ENCODE results near the gene ELOB. TPM values are rescaled to one million over a fixed set of nuclear protein-coding genes. Genes with fewer than 3 reads are reported as not detected.

Gene ELOB
- total RNA-seq, 2 experiments from 2014 or later = 260 to 318 TPM

DNA sequence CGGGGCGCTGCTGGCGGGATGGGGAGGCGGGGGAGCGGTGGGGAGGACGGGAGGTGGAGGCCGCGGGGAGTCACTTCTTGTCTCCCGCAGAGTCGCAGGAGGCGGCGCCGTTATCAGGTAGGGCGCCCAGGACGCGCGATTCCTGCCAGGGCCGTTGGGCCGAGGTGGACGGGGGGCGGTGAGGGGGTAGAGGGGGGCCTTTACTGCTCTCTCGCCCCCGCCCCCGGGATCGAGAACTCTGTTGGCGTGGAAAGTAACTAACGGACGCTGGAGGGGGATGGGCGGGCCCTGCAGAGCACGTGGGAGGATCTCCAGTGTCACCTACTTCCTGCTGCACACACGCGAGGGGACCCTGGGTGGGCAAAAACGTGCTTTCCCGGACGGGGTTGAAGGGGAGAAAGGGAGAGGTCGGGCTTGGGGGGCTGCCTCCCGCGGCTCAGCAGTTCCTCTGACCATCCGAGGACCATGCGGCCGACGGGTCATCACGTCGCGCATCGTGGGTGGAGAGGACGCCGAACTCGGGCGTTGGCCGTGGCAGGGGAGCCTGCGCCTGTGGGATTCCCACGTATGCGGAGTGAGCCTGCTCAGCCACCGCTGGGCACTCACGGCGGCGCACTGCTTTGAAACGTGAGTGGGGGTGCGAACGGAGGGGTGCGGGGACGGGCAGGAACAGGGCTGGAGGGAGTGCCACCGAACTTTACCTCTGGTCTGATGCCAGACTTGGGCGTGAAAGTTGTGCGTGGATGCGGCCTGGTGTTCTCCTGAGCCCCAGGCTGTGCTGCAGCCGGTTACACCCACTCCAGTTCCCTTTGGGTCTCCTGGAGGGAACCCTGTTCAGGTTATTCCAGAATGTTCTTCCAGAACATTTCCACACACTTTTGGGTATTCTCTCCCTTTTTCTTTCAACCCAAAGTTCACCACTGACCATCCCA lies 40.5 kb upstream of the ELOB start:
- H3K36me3 Mint-ChIP-seq = no peaks in the 10 kb centered on the region
- H3K27me3 Mint-ChIP-seq = peaks cover 3% of the 10 kb centered on the region
- DNase-seq (no peak), ATAC-seq (peak; percentile 14)
- CTCF ChIA-PET = interaction anchor here (0.7 to 1.2 kb wide), 2 partner anchors 21 to 26 kb away, joined by 3 read pairs; no protein-coding TSS in a partner anchor
- no peaks in the 10 kb centered on the region for H3K9me3 Mint-ChIP-seq (ENCODE audit: low read depth)
- peak overlapping the region; percentile 33 for H3K4me3 Mint-ChIP-seq
- H3K27ac Mint-ChIP-seq = no peak overlapping the region
- H3K4me1 Mint-ChIP-seq = no peaks in the 10 kb centered on the region

DNA sequence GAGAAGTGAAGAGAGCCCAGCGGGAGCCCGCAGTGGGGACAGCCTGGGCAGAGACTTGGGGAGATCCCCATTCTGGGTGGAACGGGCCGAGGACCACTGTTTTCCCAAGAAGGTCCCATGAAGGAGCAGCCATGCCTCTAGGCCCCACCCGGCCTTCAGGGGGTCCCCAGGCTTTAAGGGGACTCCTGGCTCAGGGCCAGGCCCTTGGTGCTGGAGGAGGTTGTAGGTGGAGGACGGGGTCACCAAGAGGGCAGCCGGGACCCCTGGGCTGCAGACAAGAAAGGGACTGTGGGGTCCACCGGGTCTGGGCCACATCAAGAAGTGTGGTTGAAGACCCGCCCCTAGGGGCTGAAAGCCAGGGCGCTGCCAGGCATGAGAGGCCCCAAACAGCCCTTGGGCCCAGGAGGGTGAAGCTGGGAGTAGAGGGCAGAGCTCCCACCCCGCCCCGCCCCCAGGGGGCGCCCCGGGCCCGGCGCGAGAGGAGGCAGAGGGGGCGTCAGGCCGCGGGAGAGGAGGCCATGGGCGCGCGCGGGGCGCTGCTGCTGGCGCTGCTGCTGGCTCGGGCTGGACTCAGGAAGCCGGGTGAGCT lies 39.8 kb upstream of the ELOB start, which contains the start of gene PRSS21:
Gene PRSS21, plus strand, starts transcription at position 487 of the 589 bp plus-strand sequence. Its CDS starts 32 bp downstream, at position 519.
- ATAC-seq = peak; percentile 72
- H3K9me3 Mint-ChIP-seq (ENCODE audit: low read depth) = no peaks in the 10 kb centered on the region
- H3K36me3 Mint-ChIP-seq = no peaks in the 10 kb centered on the region
- DNase-seq = no peak
- H3K27me3 Mint-ChIP-seq = peaks cover under 1% of the 10 kb centered on the region
- H3K27ac Mint-ChIP-seq = no peak within 1 kb of the TSS
- H3K4me1 Mint-ChIP-seq = peaks cover 1% of the 10 kb centered on the region
- peak within 1 kb of the TSS; percentile 33 for H3K4me3 Mint-ChIP-seq
- CTCF ChIA-PET = interaction anchor here (0.7 to 1.7 kb wide), 3 partner anchors 22 to 51 kb away, joined by 3 to 4 read pairs (median 3); no protein-coding TSS in a partner anchor

DNA sequence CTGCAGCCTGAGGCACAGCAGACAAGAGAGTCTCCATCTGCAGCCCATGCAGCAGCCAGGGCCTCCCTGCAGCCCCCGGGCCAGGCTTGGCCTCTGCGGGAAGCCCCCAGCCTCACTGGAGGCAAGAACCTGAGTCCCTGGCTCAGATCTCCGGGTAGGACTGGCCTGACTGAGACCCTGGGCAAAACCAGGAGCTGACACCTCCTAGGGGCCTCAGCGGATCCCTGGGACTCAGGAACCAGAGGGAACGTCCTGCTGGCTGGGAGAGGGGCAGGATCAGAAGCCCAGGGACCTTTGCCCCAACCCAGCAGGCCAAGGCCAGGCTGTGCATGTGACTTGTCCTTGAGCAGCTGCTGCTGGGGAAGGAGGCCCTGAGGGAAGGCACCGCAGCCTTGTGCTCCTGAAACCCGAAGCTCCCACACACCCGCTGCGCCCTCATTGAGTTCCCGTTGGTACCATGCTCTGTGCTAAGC lies 38.3 kb upstream of the ELOB start:
- peaks cover 5% of the 10 kb centered on the region for H3K27me3 Mint-ChIP-seq
- no peak overlapping the region for H3K4me3 Mint-ChIP-seq
- H3K4me1 Mint-ChIP-seq = peaks cover 2% of the 10 kb centered on the region
- no peaks in the 10 kb centered on the region for H3K9me3 Mint-ChIP-seq (ENCODE audit: low read depth)
- CTCF ChIA-PET = interaction anchor here (1.7 kb wide), 1 partner anchor 53 kb away, joined by 4 read pairs; no protein-coding TSS in a partner anchor
- ATAC-seq = no peak
- no peak overlapping the region for H3K27ac Mint-ChIP-seq
- H3K36me3 Mint-ChIP-seq = no peaks in the 10 kb centered on the region
- no peak for DNase-seq

DNA sequence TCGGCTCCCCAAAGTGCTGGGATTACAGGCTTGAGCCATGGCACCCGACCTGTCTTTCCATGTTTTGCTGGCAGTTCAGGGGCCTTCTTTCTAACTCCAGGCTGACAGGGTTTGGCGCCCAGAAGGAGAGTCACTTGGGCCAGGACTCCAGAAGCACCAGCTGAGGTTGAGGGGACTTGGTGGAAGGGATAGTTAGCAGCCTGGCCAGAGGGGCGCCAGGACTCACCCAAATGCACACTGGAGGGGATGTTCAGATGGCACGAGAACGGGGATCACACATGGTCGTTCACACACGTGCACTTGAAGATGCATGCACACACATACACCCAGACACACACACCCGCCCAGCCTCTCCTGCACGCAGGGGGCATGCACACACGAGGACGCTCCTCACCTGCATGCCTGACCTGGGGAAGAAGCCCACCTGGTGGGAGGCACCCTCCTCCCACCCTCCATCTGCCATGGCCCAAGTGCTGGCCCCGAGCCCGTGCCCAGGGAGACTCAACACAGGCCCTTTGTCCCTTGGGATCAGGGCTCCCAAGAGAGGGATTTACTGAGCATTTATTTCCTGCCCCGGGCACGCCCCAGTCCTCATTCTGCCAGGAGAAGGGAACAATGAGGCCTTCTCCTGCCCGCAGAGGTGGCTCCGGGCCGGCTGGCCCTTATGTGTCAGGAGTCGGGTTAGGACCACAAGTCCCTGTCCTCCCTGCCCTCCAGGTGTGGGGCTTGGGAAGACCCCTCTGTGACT lies 37.6 kb upstream of the ELOB start:
- H3K27me3 Mint-ChIP-seq = peaks cover 9% of the 10 kb centered on the region
- H3K9me3 Mint-ChIP-seq (ENCODE audit: low read depth) = no peaks in the 10 kb centered on the region
- H3K27ac Mint-ChIP-seq = no peak overlapping the region
- no peaks in the 10 kb centered on the region for H3K36me3 Mint-ChIP-seq
- CTCF ChIA-PET = interaction anchor here (0.7 kb wide), 1 partner anchor 8 kb away, joined by 3 read pairs; no protein-coding TSS in a partner anchor
- H3K4me3 Mint-ChIP-seq = no peak overlapping the region
- DNase-seq (no peak), ATAC-seq (no peak)
- peaks cover 2% of the 10 kb centered on the region for H3K4me1 Mint-ChIP-seq

DNA sequence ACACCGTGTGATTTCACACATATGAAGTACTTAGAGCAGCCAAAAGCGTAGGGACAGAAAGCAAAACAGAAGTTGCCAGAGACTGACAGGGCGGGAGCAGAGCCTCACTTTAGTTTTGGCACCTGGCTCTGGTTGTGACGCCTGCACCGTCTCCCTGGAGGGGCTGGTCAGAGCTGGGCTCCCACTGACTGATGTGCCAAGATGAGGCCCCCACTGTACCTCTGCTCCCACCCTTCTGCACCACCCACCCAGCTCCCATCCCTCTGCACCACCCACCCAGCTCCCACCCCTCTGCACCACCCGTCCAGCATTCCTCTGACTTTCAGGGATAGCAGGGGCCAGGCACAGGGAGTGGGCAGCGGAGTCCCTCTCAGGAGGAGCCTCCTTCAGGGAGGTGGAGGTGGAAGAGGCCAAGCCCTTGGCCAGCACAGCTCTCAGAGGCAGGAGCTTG lies 36.7 kb upstream of the ELOB start:
- CTCF ChIA-PET = no interaction called here
- DNase-seq = no peak
- Mint-ChIP-seq H3K36me3 (no peaks in the 10 kb centered on the region), H3K4me3 (no peak overlapping the region), H3K27ac (no peak overlapping the region), H3K27me3 (peaks cover 18% of the 10 kb centered on the region), H3K4me1 (peaks cover 2% of the 10 kb centered on the region), H3K9me3 (ENCODE audit: low read depth) (no peaks in the 10 kb centered on the region)
- ATAC-seq = no peak

DNA sequence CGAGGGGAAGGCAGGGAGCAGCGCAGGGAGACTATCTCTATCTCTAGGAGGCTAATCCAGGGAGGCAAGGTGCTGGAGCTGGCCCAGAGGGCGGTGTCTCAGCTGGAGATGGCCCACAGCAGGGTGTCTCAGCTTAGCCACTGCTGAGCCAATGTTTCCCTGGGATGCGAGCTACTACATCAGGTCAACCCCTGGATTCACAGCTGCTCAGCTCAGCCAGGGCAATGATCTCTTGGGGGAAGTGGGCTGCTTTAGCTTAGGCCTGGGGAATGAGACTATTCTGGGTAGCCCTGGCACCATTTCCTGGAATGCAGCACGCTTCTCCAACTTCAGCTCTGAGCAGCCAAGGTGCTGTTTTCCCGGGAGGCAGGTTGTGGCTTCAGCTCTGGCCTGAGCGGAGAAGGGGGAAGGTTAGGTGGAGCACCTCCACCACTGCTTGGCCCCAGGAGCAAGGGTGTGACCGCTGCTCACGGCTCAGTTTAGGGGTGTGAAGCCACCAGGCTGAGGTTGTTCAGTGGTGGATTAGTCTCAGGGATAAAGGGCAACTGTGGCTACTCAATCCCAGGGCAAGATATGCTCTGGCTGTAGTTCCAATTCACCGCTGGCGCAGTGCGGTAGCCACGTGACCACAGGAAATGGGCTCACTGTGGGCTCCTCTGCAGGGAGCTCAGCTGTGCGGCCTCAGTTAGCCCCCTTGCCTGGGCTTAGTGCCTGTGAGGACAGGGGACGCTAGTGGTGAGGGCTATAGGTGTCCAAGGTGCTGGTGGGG lies 34.8 kb upstream of the ELOB start:
- H3K4me3 Mint-ChIP-seq = no peak overlapping the region
- H3K36me3 Mint-ChIP-seq = no peaks in the 10 kb centered on the region
- H3K27me3 Mint-ChIP-seq = peaks cover 26% of the 10 kb centered on the region
- no peaks in the 10 kb centered on the region for H3K9me3 Mint-ChIP-seq (ENCODE audit: low read depth)
- DNase-seq (no peak), ATAC-seq (no peak)
- H3K27ac Mint-ChIP-seq = no peak overlapping the region
- H3K4me1 Mint-ChIP-seq = peaks cover 2% of the 10 kb centered on the region
- CTCF ChIA-PET = interaction anchor here (1.0 kb wide), 1 partner anchor 34 kb away, joined by 3 read pairs; no protein-coding TSS in a partner anchor

DNA sequence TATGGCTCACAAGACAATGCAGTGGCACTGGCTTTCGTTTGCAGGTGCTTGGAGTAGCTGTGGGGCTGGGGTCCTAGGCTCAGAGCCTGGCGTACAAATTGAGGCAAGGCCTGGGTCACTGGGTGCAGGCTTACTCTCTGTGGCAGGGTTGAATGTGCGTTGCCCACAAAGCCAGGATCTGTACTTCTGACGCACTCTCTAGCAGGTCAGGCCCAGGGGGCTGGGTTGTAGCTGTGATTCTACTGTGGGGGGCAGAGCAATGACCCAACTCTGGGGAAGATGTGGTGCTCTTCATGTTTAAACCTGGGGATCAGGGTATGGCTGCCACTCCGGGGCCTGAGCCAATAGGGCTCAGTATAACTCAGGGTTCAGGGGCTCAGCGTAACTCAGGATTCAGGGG lies 33.6 kb upstream of the ELOB start:
- no peak overlapping the region for H3K27ac Mint-ChIP-seq
- ATAC-seq = no peak
- no peaks in the 10 kb centered on the region for H3K9me3 Mint-ChIP-seq (ENCODE audit: low read depth)
- DNase-seq = no peak
- CTCF ChIA-PET = interaction anchor here (1.0 kb wide), 1 partner anchor 32 kb away, joined by 3 read pairs; no protein-coding TSS in a partner anchor
- peaks cover 28% of the 10 kb centered on the region for H3K27me3 Mint-ChIP-seq
- no peaks in the 10 kb centered on the region for H3K36me3 Mint-ChIP-seq
- peaks cover 2% of the 10 kb centered on the region for H3K4me1 Mint-ChIP-seq
- H3K4me3 Mint-ChIP-seq = no peak overlapping the region

DNA sequence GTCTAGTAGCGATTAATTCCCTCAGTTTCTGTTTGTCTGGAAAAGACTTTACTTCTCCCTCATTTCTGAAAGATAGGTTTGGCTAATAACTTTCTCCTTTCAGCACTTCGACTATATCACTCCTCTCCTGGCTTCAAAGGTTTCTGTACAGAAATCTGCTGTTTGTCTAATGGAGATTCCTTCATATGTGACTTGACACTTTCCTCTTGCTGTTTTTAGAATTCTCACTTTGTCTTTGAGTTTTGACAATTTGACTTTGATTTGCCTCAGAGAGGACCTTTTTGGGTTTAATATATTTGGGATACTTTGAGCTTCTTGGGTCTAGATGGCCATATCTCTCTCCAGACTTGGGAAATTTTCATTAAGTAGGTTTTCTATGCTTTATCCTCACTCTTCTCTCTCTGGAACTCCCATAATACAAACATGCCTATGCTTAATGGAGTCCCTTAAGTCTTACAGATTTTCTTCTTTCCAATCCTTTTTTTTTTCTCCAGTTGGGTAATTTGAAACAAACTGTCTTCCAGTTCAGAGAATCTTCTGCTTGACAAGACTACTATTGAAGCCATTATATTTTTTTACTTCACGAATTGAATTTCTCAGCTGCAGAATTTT lies 32.2 kb upstream of the ELOB start:
- no peak overlapping the region for H3K27ac Mint-ChIP-seq

DNA sequence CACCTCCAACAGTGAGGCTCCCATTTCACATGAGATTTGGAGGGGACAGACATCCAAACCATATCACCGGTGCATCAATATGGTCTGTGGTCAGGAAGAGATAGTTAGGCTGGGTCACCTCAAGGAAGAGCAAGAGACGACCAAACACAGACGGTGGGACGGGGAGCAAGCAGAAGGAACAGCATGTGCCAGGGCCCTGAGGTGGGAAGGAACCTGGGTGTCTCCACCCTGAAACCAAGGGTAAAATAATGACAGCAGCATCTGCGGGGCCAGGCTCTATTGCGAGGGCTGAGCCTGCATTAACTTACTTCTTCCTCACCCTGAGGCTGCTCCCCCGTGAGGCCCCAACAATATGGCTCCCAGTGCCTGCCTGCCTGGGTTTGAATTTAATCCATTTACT lies 31.1 kb upstream of the ELOB start:
- DNase-seq = no peak
- ATAC-seq = no peak
- no peaks in the 10 kb centered on the region for H3K36me3 Mint-ChIP-seq
- no peak overlapping the region for H3K4me3 Mint-ChIP-seq
- H3K9me3 Mint-ChIP-seq (ENCODE audit: low read depth) = peaks cover 2% of the 10 kb centered on the region
- no peak overlapping the region for H3K27ac Mint-ChIP-seq
- CTCF ChIA-PET = no interaction called here
- peaks cover 36% of the 10 kb centered on the region for H3K27me3 Mint-ChIP-seq
- peaks cover 2% of the 10 kb centered on the region for H3K4me1 Mint-ChIP-seq

More for the DNA sequence above, 32.2 kb upstream of the ELOB start:
- no peak for ATAC-seq
- H3K4me3 Mint-ChIP-seq = no peak overlapping the region
- no peaks in the 10 kb centered on the region for H3K36me3 Mint-ChIP-seq
- no peak for DNase-seq
- peaks cover 31% of the 10 kb centered on the region for H3K27me3 Mint-ChIP-seq
- no peaks in the 10 kb centered on the region for H3K9me3 Mint-ChIP-seq (ENCODE audit: low read depth)
- H3K4me1 Mint-ChIP-seq = peaks cover 2% of the 10 kb centered on the region
- CTCF ChIA-PET = no interaction called here

DNA sequence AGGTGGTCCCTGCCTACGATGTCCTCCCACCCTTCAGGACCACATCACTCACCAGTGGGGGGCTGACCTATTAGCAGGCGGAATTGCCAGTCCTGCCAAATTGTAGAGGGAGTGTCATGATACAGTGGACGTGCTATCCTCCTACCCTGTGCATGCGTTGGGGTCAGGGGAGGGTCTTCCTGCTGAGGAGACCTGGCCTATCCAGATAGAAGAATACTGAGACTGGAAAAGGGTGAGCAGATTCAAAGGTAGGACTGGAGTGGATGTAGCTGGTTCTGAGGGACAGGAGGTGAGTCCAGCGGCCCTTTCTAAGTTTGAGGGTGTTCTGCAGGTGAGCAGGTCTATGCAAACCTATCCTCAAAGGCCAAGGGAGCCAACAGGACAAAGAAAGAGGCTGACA lies 29.2 kb upstream of the ELOB start:
- ATAC-seq = no peak
- CTCF ChIA-PET = no interaction called here
- no peak for DNase-seq
- no peaks in the 10 kb centered on the region for H3K36me3 Mint-ChIP-seq
- no peak overlapping the region for H3K27ac Mint-ChIP-seq
- H3K4me3 Mint-ChIP-seq = no peak overlapping the region
- H3K27me3 Mint-ChIP-seq = peaks cover 33% of the 10 kb centered on the region
- no peaks in the 10 kb centered on the region for H3K4me1 Mint-ChIP-seq
- peaks cover 2% of the 10 kb centered on the region for H3K9me3 Mint-ChIP-seq (ENCODE audit: low read depth)

DNA sequence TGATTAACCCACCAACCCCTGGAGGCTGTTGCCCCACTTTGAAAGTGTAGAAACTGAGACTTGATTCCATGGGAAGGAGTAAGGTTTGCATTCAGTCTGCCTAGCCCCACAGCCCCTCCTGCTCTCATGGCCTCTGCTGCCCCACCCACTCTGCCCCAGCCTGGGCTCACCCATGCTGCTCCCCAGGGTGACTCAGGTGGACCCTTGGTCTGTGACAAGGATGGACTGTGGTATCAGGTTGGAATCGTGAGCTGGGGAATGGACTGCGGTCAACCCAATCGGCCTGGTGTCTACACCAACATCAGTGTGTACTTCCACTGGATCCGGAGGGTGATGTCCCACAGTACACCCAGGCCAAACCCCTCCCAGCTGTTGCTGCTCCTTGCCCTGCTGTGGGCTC lies 27.6 kb upstream of the ELOB start:
- peaks cover 30% of the 10 kb centered on the region for H3K27me3 Mint-ChIP-seq
- no peaks in the 10 kb centered on the region for H3K4me1 Mint-ChIP-seq
- peaks cover 2% of the 10 kb centered on the region for H3K9me3 Mint-ChIP-seq (ENCODE audit: low read depth)
- ATAC-seq = no peak
- DNase-seq = no peak
- no peak overlapping the region for H3K4me3 Mint-ChIP-seq
- no peak overlapping the region for H3K27ac Mint-ChIP-seq
- CTCF ChIA-PET = no interaction called here
- H3K36me3 Mint-ChIP-seq = no peaks in the 10 kb centered on the region

DNA sequence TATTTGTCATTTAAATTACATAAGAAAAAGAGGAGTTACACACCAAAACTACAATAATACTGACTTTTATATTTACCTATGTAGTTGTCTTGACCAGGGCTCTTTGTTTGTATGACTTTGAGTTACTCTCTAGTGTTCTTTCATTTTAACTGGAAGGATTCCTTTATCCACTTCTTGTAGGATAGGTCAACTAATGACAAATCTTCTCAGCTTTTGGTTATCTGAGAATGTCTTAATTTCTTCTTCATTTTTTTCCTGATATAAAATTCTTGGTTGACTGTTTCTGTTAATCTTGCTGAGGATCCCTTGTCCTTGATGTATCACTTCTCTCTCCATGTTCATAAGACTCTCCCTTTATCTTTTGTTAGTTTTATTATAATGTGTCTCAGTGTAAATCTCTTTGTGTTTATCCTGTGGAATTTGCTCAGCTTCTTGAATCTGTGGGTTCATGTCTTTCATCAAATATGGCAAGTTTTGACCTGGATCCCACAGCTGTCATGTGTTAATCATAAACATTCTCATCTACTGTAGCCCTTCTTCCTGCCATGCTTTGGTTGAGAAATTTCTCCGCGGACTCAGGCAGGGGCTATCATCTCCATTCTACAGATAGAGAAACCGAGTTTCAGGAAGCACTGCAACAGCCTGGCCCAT lies 26.6 kb upstream of the ELOB start:
- Mint-ChIP-seq H3K36me3 (no peaks in the 10 kb centered on the region), H3K27ac (no peak overlapping the region), H3K4me3 (no peak overlapping the region), H3K27me3 (peaks cover 24% of the 10 kb centered on the region), H3K4me1 (no peaks in the 10 kb centered on the region), H3K9me3 (ENCODE audit: low read depth) (peaks cover 2% of the 10 kb centered on the region)
- CTCF ChIA-PET = interaction anchor here (0.9 kb wide), 1 partner anchor 116 kb away, joined by 3 read pairs; no protein-coding TSS in a partner anchor
- DNase-seq (no peak), ATAC-seq (no peak)

Data from activated CD8-positive, alpha-beta memory T cell treated with anti-CD3 and anti-CD28 coated beads, Interleukin-2, amount 10 ng/mL, durations not matched to agents 7 days and 5 days (primary cell).